Lung (tissue), 12 donors: ENCODE results near the gene NOD1. TPM values are rescaled to one million over a fixed set of nuclear protein-coding genes. Genes with fewer than 3 reads are reported as not detected.
"Not testable (repeated sequence)": the region's sequence is repeated elsewhere in the genome, so short reads cannot be mapped to it uniquely, and the experiment has no call there.

Experiments used
- ATAC-seq: fragments of 200-7000 bp; cut with Tn5 transposase; one replicate; pipeline ENCODE4 v1.9.1; 2020; ENCODE audit warnings: moderate number of reproducible peaks; ENCODE audit not compliant: insufficient read depth, low FRiP score
- DNase-seq, 3 donors: peaks; one replicate each; pipeline ENCODE4 v3.0.0-alpha.2; 2013 to 2017
- H3K27ac ChIP-seq, 2 donors: one replicate each; pipeline ENCODE4 v1.5.1; 2013; ENCODE audit warnings: mild to moderate bottlenecking in 2 of 2, moderate library complexity in 2 of 2, control low read depth in 1 of 2, inconsistent platforms in 1 of 2, low read depth in 1 of 2, low read length in 1 of 2
- H3K27me3 ChIP-seq, 3 donors: one replicate each; pipeline ENCODE4 v1.5.1; 2013; ENCODE audit warnings: low read length in 2 of 3; ENCODE audit not compliant: control insufficient read depth in 3 of 3, insufficient read depth in 3 of 3
- H3K36me3 ChIP-seq, 4 donors: one replicate each; pipeline ENCODE4 v1.5.1; 2013; ENCODE audit warnings: low read length in 4 of 4, mild to moderate bottlenecking in 1 of 4, moderate library complexity in 1 of 4; ENCODE audit not compliant: control insufficient read depth in 4 of 4, insufficient read depth in 4 of 4
- H3K4me1 ChIP-seq, 5 donors: one replicate each; pipeline ENCODE4 v1.5.1; 2013; ENCODE audit warnings: low read length in 5 of 5, mild to moderate bottlenecking in 2 of 5, moderate library complexity in 1 of 5; ENCODE audit not compliant: control insufficient read depth in 5 of 5, insufficient read depth in 5 of 5
- H3K4me3 ChIP-seq: one replicate; pipeline ENCODE4 v1.5.1; 2013; ENCODE audit warnings: mild to moderate bottlenecking, control low read depth, moderate library complexity
- H3K9ac ChIP-seq, 2 donors: one replicate each; pipeline ENCODE4 v1.5.1; 2013; ENCODE audit warnings: low read length in 2 of 2, control low read depth in 1 of 2; ENCODE audit not compliant: insufficient read depth in 1 of 2
- H3K9me3 ChIP-seq, 4 donors: one replicate each; pipeline ENCODE4 v1.5.1; 2013; ENCODE audit warnings: low read length in 3 of 4, mild to moderate bottlenecking in 1 of 4, moderate library complexity in 1 of 4; ENCODE audit not compliant: control insufficient read depth in 4 of 4, insufficient read depth in 3 of 4
- CTCF ChIP-seq: IDR thresholded peaks from 2 replicates; pipeline ENCODE4 v1.5.1; 2012; ENCODE audit warnings: mild to moderate bottlenecking; ENCODE audit errors: control extremely low read depth, extremely low read depth
- WGBS, 2 donors: extraction: QIAGEN DNeasy Blood & Tissue Kit; methylation state at CpG; one replicate each; pipeline ENCODE4 v1.1.7; 2013; 5-methylcytosine and 5-hydroxymethylcytosine counted together
- polyA plus RNA-seq, 2 donors: library from polyadenylated mRNA; stranded (reverse); fragments of 200-250 nt; gene quantifications; one replicate each; pipeline ENCODE4 v1.2.1, GENCODE V29; 2013
- total RNA-seq, 2 donors: library from RNA; depleted of rRNA in 1 of 2; stranded (reverse); fragments of >200 nt in 1 of 2; gene quantifications; one replicate each; pipeline ENCODE4 v1.2.1, GENCODE V29; 2014 to 2021
- donor health status: control.
- donor health status: control.
- donor health status: Bipolar disorder and iron deficiency.
- donor health status: healthy.
- donor health status: DM: yes; HTN: yes; CAD: no.

Gene NOD1
- total and polyA plus RNA-seq, 4 donors: 11.5 to 46.1 (median 21.5) TPM

GRCh38 chr7:30390736-30391636, 87.6 kb downstream of the NOD1 start:
- H3K4me3 ChIP-seq: no peak overlapping the region
- peaks cover 0 to 1% (median 0%) of the 10 kb centered on the region in 4 donors for H3K9me3 ChIP-seq
- ATAC-seq (no peak), DNase-seq (no peak)
- no peak overlapping the region for H3K27ac ChIP-seq
- TF ChIP-seq CTCF: no peak
- no peak overlapping the region for H3K9ac ChIP-seq
- WGBS, 2 donors: 95 to 97% methylated on average over 8 of the region's 8 CpGs
- H3K27me3 ChIP-seq: no peaks in the 10 kb centered on the region
- H3K36me3 ChIP-seq: no peaks in the 10 kb centered on the region
- peaks cover 0 to 2% (median 0%) of the 10 kb centered on the region in 5 donors for H3K4me1 ChIP-seq

DNA sequence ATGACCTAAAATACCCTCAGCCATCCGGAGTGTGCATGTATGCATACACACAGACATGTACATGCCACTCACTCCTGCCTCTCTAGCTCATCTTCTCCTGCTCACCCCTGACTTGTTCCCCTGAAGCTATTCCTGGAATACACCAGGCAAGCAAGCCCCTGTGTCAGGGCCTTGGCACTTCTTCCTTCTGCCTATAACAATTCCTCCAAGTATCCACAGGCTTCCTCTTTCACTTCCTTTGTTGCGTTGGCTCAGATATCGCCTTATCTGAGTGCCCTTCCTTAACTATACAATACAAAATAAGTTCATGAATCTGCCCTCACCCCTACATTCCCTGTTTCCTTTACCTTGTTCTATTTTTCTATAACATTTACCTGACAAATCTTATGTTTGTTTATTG, 88.8 kb downstream of the NOD1 start:
- ATAC-seq (no peak), DNase-seq (no peak)
- no peaks in the 10 kb centered on the region for H3K36me3 ChIP-seq
- H3K27ac ChIP-seq: no peak overlapping the region
- whole genome bisulfite sequencing, 2 donors: 37 to 56% methylated on average over 3 of the region's 3 CpGs
- H3K4me1 ChIP-seq: peaks cover 0 to 2% (median 0%) of the 10 kb centered on the region in 5 donors
- H3K27me3 ChIP-seq: no peaks in the 10 kb centered on the region
- H3K4me3 ChIP-seq: no peak overlapping the region
- TF ChIP-seq CTCF: no peak
- no peak overlapping the region for H3K9ac ChIP-seq
- H3K9me3 ChIP-seq: no peaks in the 10 kb centered on the region

- DNase-seq: no peak
- ATAC-seq: no peak
- Histone ChIP-seq H3K4me3 (no peak overlapping the region), H3K27me3 (no peaks in the 10 kb centered on the region), H3K4me1 (no peaks in the 10 kb centered on the region), H3K9me3 (no peaks in the 10 kb centered on the region), H3K9ac (no peak overlapping the region), H3K27ac (no peak overlapping the region), H3K36me3 (no peaks in the 10 kb centered on the region)
- TF ChIP-seq CTCF: no peak
- WGBS, 2 donors: 40 to 93% methylated on average over 1 of the region's 1 CpG
These were observed 96.0 kb downstream of the NOD1 start for GRCh38 chr7:30382607-30383006.

GRCh38 chr7:30380824-30381223, 97.8 kb downstream of the NOD1 start:
- not testable (repeated sequence) for H3K9ac ChIP-seq, ATAC-seq, H3K27ac ChIP-seq, DNase-seq, H3K9me3 ChIP-seq, H3K4me1 ChIP-seq, H3K36me3 ChIP-seq, H3K27me3 ChIP-seq, H3K4me3 ChIP-seq
- 97% methylated on average over 4 of the region's 4 CpGs for WGBS, 2 donors
